K562 (cell line): ENCODE results near the gene MAP3K6. TPM values are rescaled to one million over a fixed set of nuclear protein-coding genes. Genes with fewer than 3 reads are reported as not detected.

Source experiments
- ATF7 ChIP-seq: fragments of 450-650 bp; IDR thresholded peaks from 2 replicates; pipeline ENCODE4 v1.7.1; 2014; ENCODE audit warnings: mild to moderate bottlenecking, moderate library complexity
- CCNT2 ChIP-seq: IDR thresholded peaks from 2 replicates; pipeline ENCODE4 v1.6.1; 2011; ENCODE audit warnings: borderline replicate concordance, low read depth, mild to moderate bottlenecking, moderate library complexity, mixed read lengths, low read length; ENCODE audit not compliant: insufficient read length; ENCODE audit errors: extremely low read depth
- CHD1 ChIP-seq: fragments of 200-600 bp; sonication (generic); IDR thresholded peaks from one replicate; pipeline ENCODE4 v1.6.1; 2012; ENCODE audit warnings: mild to moderate bottlenecking, moderate library complexity, low read length, inconsistent platforms
- ETV5 ChIP-seq: sonication (generic); formaldehyde crosslinking; IDR thresholded peaks from 2 replicates; pipeline ENCODE4 v1.4.0; 2020; ENCODE audit warnings: low read depth, mild to moderate bottlenecking, missing genetic modification reagents
- HNRNPL ChIP-seq: fragments of 200-400 bp; formaldehyde crosslinking; IDR thresholded peaks from 2 replicates; pipeline ENCODE4 v1.6.1; 2017; ENCODE audit warnings: low read depth, mild to moderate bottlenecking, low read length
- KDM4B ChIP-seq, 2 experiments: fragments of 450-650 bp in 1 of 2; sonication (generic) in 1 of 2; IDR thresholded peaks; 2 replicates each; pipeline ENCODE4 v1.6.1; 2016 to 2017; ENCODE audit warnings: borderline replicate concordance in 2 of 2, antibody characterized with exemption in 1 of 2, low read depth in 1 of 2, mild to moderate bottlenecking in 1 of 2
- MECOM ChIP-seq: fragments of 250-450 bp; sonication (Bioruptor Pico); IDR thresholded peaks from 2 replicates; pipeline ENCODE4 v1.8.0; 2022; ENCODE audit warnings: inconsistent platforms
- MTA1 ChIP-seq: fragments of 450-650 bp; IDR thresholded peaks from 2 replicates; pipeline ENCODE4 v1.6.1; 2017; ENCODE audit warnings: borderline replicate concordance
- NCOR1 ChIP-seq: fragments of 450-650 bp; IDR thresholded peaks from 2 replicates; pipeline ENCODE4 v1.6.1; 2016; ENCODE audit warnings: mild to moderate bottlenecking, moderate library complexity
- NFYB ChIP-seq: IDR thresholded peaks from 2 replicates; pipeline ENCODE4 v1.6.1; 2011; ENCODE audit warnings: mild to moderate bottlenecking, moderate library complexity; ENCODE audit not compliant: insufficient read length; ENCODE audit errors: extremely low read depth
- PML ChIP-seq: IDR thresholded peaks from 2 replicates; pipeline ENCODE4 v1.6.1; 2012; ENCODE audit warnings: low read length, inconsistent platforms
- PRDM10 ChIP-seq: fragments of 450-650 bp; IDR thresholded peaks from 2 replicates; pipeline ENCODE4 v1.6.1; 2018; ENCODE audit not compliant: partially characterized antibody
- RBM14 ChIP-seq: fragments of 200-400 bp; formaldehyde crosslinking; IDR thresholded peaks from 2 replicates; pipeline ENCODE4 v1.6.1; 2018; ENCODE audit warnings: low read depth, mild to moderate bottlenecking, low read length, moderate library complexity, borderline replicate concordance; ENCODE audit not compliant: insufficient read depth
- RBM25 ChIP-seq: fragments of 200-400 bp; formaldehyde crosslinking; IDR thresholded peaks from 2 replicates; pipeline ENCODE4 v1.6.1; 2018; ENCODE audit warnings: low read length, low read depth, moderate library complexity; ENCODE audit not compliant: severe bottlenecking
- SMARCE1 ChIP-seq: fragments of 450-650 bp; IDR thresholded peaks from 2 replicates; pipeline ENCODE4 v1.7.1; 2016; ENCODE audit warnings: mild to moderate bottlenecking
- STAG1 ChIP-seq: sonication (generic); formaldehyde crosslinking; IDR thresholded peaks from 2 replicates; pipeline ENCODE4 v1.5.0; 2020; ENCODE audit warnings: missing genetic modification reagents, borderline replicate concordance
- VEZF1 ChIP-seq: fragments of 200-800 bp; sonication (Bioruptor generic); IDR thresholded peaks from 2 replicates; pipeline ENCODE4 v1.6.1; 2017; ENCODE audit warnings: missing genetic modification characterization, missing compliant biosample characterization
- ZBTB1 ChIP-seq: sonication (generic); formaldehyde crosslinking; IDR thresholded peaks from 2 replicates; pipeline ENCODE4 v1.8.1; 2023; ENCODE audit warnings: missing genetic modification reagents, low read depth, mild to moderate bottlenecking, borderline replicate concordance
- ZNF23 ChIP-seq: fragments of 250-450 bp; sonication (Bioruptor Pico); IDR thresholded peaks from 2 replicates; pipeline ENCODE4 v1.4.0; 2020; ENCODE audit warnings: mild to moderate bottlenecking
- ZNF511 ChIP-seq: sonication (generic); formaldehyde crosslinking; IDR thresholded peaks from 2 replicates; pipeline ENCODE4 v1.8.0; 2022; ENCODE audit warnings: mild to moderate bottlenecking, missing genetic modification reagents
- polyA plus RNA-seq, 8 experiments: library from polyadenylated mRNA; depleted of rRNA in 4 of 8; stranded (reverse) in 5 of 8; unstranded in 3 of 8; fragments of >200 nt; fragmentation: Nextera tagmentation in 2 of 8; fragmentation: Illumina TruSeq in 1 of 8; extraction: Ambion mirVana in 2 of 8; extraction: Trizol in 1 of 8; gene quantifications; 2 replicates each; pipeline versions ENCODE4 v1.2.1 to v1.2.3, GENCODE V29; 2011 to 2014; ENCODE audit warnings: inconsistent platforms in 1 of 8, missing spikeins in 1 of 8
- total RNA-seq, 7 experiments: library from RNA; depleted of rRNA in 6 of 7; stranded (reverse); fragments of >200 nt in 6 of 7; fragmentation: Illumina TruSeq in 2 of 7; extraction: Trizol in 2 of 7; gene quantifications; 2 replicates each; pipeline versions ENCODE4 v1.2.1 to v1.2.3, GENCODE V29; 2011 to 2021; ENCODE audit warnings: low replicate concordance in 1 of 7
- TF ChIP-seq, protein P1 (sequence below): sonication (generic); formaldehyde crosslinking; IDR thresholded peaks from 2 replicates; pipeline ENCODE4 v1.8.1; 2023; ENCODE audit warnings: mild to moderate bottlenecking, missing genetic modification reagents

Gene MAP3K6
- total and polyA plus RNA-seq, 9 of the 15 experiments (the other 6 are each of a cell fraction or from before 2014, with no cell fraction given): 0.99 to 21.9 (median 7.0) TPM

GRCh38 chr1:27321813-27322568, 44.8 kb downstream of the MAP3K6 start, which contains the start of gene TMEM222 (continued):
- TF ChIP-seq PRDM10 (peak; percentile 90), ZBTB1 (CRISPR knock-in tag) (peak; percentile 86; the same call in 1 of the 2 replicates), ATF7 (peak; percentile 97), ZNF23 (CRISPR knock-in tag) (no peak), ZNF511 (CRISPR knock-in tag) (peak; percentile 97), NFYB (no peak), STAG1 (CRISPR knock-in tag) (no peak), PML (no peak; the same call in 1 of the 2 replicates), CCNT2 (peak; percentile 92), MTA1 (peak; percentile 79; the same call in 1 of the 2 replicates), KDM4B (IDR thresholded peaks at IDR 0.05; ENCODE audit: borderline replicate concordance in 2 of 2, low read depth in 1 of 2) (peak in 1 of 2 experiments; percentile 96; a peak in 2 of 4 replicates), RBM25 (peak; percentile 64), RBM14 (0 out of 2 replicates have a peak, but pooled peaks have one; percentile 39), ETV5 (CRISPR knock-in tag) (peak; percentile 99), CHD1 (peak; percentile 34), MECOM (CRISPR knock-in tag) (no peak), HNRNPL (peak; percentile 76; the same call in 1 of the 2 replicates), VEZF1 (CRISPR knock-in tag) (peak; percentile 91), NCOR1 (peak; percentile 70), SMARCE1 (no peak; the same call in 1 of the 2 replicates)
- TF ChIP-seq, protein P1, sequence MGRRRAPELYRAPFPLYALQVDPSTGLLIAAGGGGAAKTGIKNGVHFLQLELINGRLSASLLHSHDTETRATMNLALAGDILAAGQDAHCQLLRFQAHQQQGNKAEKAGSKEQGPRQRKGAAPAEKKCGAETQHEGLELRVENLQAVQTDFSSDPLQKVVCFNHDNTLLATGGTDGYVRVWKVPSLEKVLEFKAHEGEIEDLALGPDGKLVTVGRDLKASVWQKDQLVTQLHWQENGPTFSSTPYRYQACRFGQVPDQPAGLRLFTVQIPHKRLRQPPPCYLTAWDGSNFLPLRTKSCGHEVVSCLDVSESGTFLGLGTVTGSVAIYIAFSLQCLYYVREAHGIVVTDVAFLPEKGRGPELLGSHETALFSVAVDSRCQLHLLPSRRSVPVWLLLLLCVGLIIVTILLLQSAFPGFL (CRISPR knock-in tag): peak; percentile 78; the same call in 1 of the 2 replicates
